ENCODE measurements around the gene SLC22A5. TPM values are rescaled to one million over a fixed set of nuclear protein-coding genes. Genes with fewer than 3 reads are reported as not detected.

The SLC22A5 gene
- total and polyA plus RNA-seq, 7 donors = 26.6 to 145 (median 60.6) TPM

- no peaks in the 10 kb centered on the region for H3K9me3 ChIP-seq
- DNase-seq (no peak), ATAC-seq (peak in 3 of 4 donors; percentile 34 to 45 (median 37))
- intact Hi-C loops (cut with DNase I) = loop anchor here in 1 of 2 donors (2.0 to 5.0 kb wide), 3 partner anchors 36 to 83 kb away; partner anchors contain the start of gene IRF1
- H3K4me1 ChIP-seq = peaks cover 92% of the 10 kb centered on the region
- no peak overlapping the region for H3K4me3 ChIP-seq
- TF ChIP-seq CTCF (IDR thresholded peaks at IDR 0.05) = no peak
- peaks cover 0 to 9% of the 10 kb centered on the region in 2 donors for H3K36me3 ChIP-seq (ENCODE audit: insufficient read depth in 1 of 2, low read depth in 1 of 2)
- no peaks in the 10 kb centered on the region for H3K27me3 ChIP-seq (ENCODE audit: insufficient read depth in 3 of 3, low read length in 2 of 3)
- WGBS, 3 donors = 47 to 51% (median 48%) methylated on average over 4 of the region's 4 CpGs
- peak overlapping the region; percentile 66 for H3K27ac ChIP-seq
Observed at GRCh38 chr5:132417889-132418485, 48.5 kb downstream of the SLC22A5 start.

GRCh38 chr5:132418881-132419280 lies 49.4 kb downstream of the SLC22A5 start:
- 71 to 75% (median 73%) methylated on average over 2 of the region's 2 CpGs for WGBS, 3 donors
- DNase-seq = no peak
- intact Hi-C loops (cut with DNase I) = loop anchor here in 1 of 2 donors (2.0 to 5.0 kb wide), 3 partner anchors 37 to 82 kb away; partner anchors contain the start of gene IRF1
- H3K9me3 ChIP-seq = no peaks in the 10 kb centered on the region
- H3K4me3 ChIP-seq = no peak overlapping the region
- ATAC-seq = no peak
- H3K27ac ChIP-seq = peak overlapping the region; percentile 66
- H3K27me3 ChIP-seq (ENCODE audit: insufficient read depth in 3 of 3, low read length in 2 of 3) = no peaks in the 10 kb centered on the region
- peaks cover 0 to 12% of the 10 kb centered on the region in 2 donors for H3K36me3 ChIP-seq (ENCODE audit: insufficient read depth in 1 of 2, low read depth in 1 of 2)
- H3K4me1 ChIP-seq = peaks cover 93% of the 10 kb centered on the region
- no peak for TF ChIP-seq CTCF (IDR thresholded peaks at IDR 0.05)

GRCh38 chr5:132419502-132420468 lies 50.3 kb downstream of the SLC22A5 start:
- 28 to 31% (median 28%) methylated on average over 12 of the region's 12 CpGs for WGBS, 3 donors
- peak; percentile 59 to 78 (median 72) for ATAC-seq
- peak; percentile 80 for TF ChIP-seq CTCF (IDR thresholded peaks at IDR 0.05)
- Histone ChIP-seq H3K4me1 (peaks cover 93% of the 10 kb centered on the region), H3K36me3 (ENCODE audit: insufficient read depth in 1 of 2, low read depth in 1 of 2) (peaks cover 0 to 12% of the 10 kb centered on the region in 2 donors), H3K9me3 (no peaks in the 10 kb centered on the region), H3K4me3 (no peak overlapping the region), H3K27me3 (ENCODE audit: insufficient read depth in 3 of 3, low read length in 2 of 3) (no peaks in the 10 kb centered on the region), H3K27ac (peak overlapping the region; percentile 66)
- intact Hi-C loops (cut with DNase I) = loop anchor here (2.0 to 5.0 kb wide), 4 partner anchors 37 to 81 kb away; partner anchors contain the start of gene IRF1 (in 1 of the 2)
- peak; percentile 69 to 83 for DNase-seq

GRCh38 chr5:132420706-132421272 lies 51.3 kb downstream of the SLC22A5 start:
- peaks cover 0 to 12% of the 10 kb centered on the region in 2 donors for H3K36me3 ChIP-seq (ENCODE audit: insufficient read depth in 1 of 2, low read depth in 1 of 2)
- H3K27ac ChIP-seq = peak overlapping the region; percentile 66
- H3K4me3 ChIP-seq = no peak overlapping the region
- no peak for TF ChIP-seq CTCF (IDR thresholded peaks at IDR 0.05)
- WGBS, 3 donors = 44 to 47% (median 44%) methylated on average over 7 of the region's 7 CpGs
- H3K4me1 ChIP-seq = peaks cover 93% of the 10 kb centered on the region
- H3K27me3 ChIP-seq (ENCODE audit: insufficient read depth in 3 of 3, low read length in 2 of 3) = no peaks in the 10 kb centered on the region
- DNase-seq (no peak), ATAC-seq (peak in 1 of 4 donors; percentile 23)
- intact Hi-C loops (cut with DNase I) = loop anchor here in 1 of 2 donors (2.0 kb wide), 1 partner anchor 68 kb away; no protein-coding TSS in a partner anchor
- H3K9me3 ChIP-seq = no peaks in the 10 kb centered on the region

Measured in psoas muscle (tissue), 8 donors.